ENCODE data around the gene TRAF3IP3. TPM values are rescaled to one million over a fixed set of nuclear protein-coding genes. Genes with fewer than 3 reads are reported as not detected.

TRAF3IP3 gene
- polyA plus RNA-seq, 2 of the 4 experiments (the other 2 are of a cell fraction) = not detected

DNA sequence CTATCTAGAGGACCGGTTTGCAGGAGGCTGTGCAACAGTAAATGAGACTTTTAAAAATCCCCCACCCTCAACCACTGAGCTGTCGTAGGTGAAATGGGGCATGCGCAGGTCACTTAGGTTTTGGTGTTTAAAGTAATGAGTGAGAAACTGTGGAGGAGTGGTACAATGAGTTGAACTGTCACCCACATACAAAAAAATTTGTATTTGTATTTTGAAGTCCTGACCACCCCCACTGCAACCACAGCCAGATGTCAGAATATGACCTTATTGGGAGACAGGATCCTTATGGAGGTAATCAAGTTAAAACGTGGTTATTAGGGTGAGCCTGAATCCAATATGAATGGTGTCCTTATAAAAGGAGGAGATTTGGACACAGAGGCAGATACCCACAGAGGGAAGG, 51.7 kb downstream of the TRAF3IP3 start:
- POLR2A ChIA-PET = interaction anchor here (0.6 to 1.5 kb wide), 4 partner anchors 16 to 47 kb away, joined by 3 to 6 read pairs (median 4); partner anchors contain the start of genes C1orf74 and UTP25
- no peak overlapping the region for H3K27ac ChIP-seq
- H3K4me2 ChIP-seq = peak overlapping the region; percentile 12; the same call in 1 of the 3 replicates
- CTCF ChIA-PET = interaction anchor here (0.7 to 1.9 kb wide), 4 partner anchors 15 to 499 kb away, joined by 3 to 19 read pairs (median 3); partner anchors contain the start of gene UTP25
- TF ChIP-seq FOSB (CRISPR knock-in tag; IDR thresholded peaks at IDR 0.05) (no peak), KDM5A (IDR thresholded peaks at IDR 0.05) (no peak), ESRRA (IDR thresholded peaks at IDR 0.05; ENCODE audit: borderline replicate concordance, low read length) (no peak), RFX5 (IDR thresholded peaks at IDR 0.05) (no peak), NR3C1 (IDR thresholded peaks at IDR 0.05) (no peak), PHF8 (IDR thresholded peaks at IDR 0.05; ENCODE audit: borderline replicate concordance, low read depth) (no peak), CEBPB (IDR thresholded peaks at IDR 0.05) (no peak), TFCP2L1 (CRISPR knock-in tag; IDR thresholded peaks at IDR 0.05) (no peak), POLR2A (IDR thresholded peaks at IDR 0.05; ENCODE audit: low read length) (no peak), FOSL2 (IDR thresholded peaks at IDR 0.05) (no peak), FOSL2 (CRISPR knock-in tag; IDR thresholded peaks at IDR 0.05) (no peak), MAFK (IDR thresholded peaks at IDR 0.05; ENCODE audit: partially characterized antibody) (no peak)
- TF ChIP-seq, protein P1, sequence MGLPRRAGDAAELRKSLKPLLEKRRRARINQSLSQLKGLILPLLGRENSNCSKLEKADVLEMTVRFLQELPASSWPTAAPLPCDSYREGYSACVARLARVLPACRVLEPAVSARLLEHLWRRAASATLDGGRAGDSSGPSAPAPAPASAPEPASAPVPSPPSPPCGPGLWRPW (IDR thresholded peaks at IDR 0.05) = no peak
- TF ChIP-seq, protein P2, sequence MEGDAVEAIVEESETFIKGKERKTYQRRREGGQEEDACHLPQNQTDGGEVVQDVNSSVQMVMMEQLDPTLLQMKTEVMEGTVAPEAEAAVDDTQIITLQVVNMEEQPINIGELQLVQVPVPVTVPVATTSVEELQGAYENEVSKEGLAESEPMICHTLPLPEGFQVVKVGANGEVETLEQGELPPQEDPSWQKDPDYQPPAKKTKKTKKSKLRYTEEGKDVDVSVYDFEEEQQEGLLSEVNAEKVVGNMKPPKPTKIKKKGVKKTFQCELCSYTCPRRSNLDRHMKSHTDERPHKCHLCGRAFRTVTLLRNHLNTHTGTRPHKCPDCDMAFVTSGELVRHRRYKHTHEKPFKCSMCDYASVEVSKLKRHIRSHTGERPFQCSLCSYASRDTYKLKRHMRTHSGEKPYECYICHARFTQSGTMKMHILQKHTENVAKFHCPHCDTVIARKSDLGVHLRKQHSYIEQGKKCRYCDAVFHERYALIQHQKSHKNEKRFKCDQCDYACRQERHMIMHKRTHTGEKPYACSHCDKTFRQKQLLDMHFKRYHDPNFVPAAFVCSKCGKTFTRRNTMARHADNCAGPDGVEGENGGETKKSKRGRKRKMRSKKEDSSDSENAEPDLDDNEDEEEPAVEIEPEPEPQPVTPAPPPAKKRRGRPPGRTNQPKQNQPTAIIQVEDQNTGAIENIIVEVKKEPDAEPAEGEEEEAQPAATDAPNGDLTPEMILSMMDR (IDR thresholded peaks at IDR 0.05) = no peak
- TF ChIP-seq, protein P3, sequence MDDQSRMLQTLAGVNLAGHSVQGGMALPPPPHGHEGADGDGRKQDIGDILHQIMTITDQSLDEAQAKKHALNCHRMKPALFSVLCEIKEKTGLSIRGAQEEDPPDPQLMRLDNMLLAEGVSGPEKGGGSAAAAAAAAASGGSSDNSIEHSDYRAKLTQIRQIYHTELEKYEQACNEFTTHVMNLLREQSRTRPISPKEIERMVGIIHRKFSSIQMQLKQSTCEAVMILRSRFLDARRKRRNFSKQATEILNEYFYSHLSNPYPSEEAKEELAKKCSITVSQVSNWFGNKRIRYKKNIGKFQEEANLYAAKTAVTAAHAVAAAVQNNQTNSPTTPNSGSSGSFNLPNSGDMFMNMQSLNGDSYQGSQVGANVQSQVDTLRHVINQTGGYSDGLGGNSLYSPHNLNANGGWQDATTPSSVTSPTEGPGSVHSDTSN (IDR thresholded peaks at IDR 0.05) = no peak
- no peaks in the 10 kb centered on the region for H3K9me3 ChIP-seq
- DNase-seq (ENCODE audit: low read depth in 1 of 2, low spot score in 1 of 2) = no peak
- no peak for FAIRE-seq
- no peak for ATAC-seq
- WGBS (ENCODE audit: missing lambda C conversion rate) = 76% methylated on average over 4 of the region's 4 CpGs
- H3K4me1 ChIP-seq = peaks cover 10% of the 10 kb centered on the region
- no peak overlapping the region for H3K4me3 ChIP-seq

DNA sequence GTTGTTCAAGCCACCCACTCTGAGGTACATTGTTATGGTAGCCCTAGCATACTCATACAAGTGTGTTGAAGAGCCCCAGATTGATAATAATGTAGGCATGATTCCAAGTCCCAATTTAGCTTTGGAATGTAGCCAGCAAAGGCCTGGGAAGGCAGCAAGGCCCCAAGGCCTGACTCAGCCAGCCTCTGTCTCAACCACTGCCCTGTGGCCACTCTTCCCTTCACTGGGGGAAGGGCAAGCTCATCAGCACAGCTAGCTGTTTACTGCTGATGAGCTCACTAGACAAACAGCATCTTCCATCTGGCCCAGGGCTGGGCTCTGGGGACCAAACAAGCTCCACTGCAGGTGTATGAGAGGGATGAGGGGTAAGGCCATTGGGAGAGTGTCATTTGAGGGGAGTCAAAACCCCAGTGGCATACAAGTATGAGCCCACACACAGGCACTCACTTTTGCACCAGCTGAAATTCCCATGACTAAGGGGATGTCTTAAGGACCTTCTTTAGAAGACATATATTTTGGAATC, 52.3 kb downstream of the TRAF3IP3 start:
- H3K4me3 ChIP-seq = no peak overlapping the region
- ATAC-seq = peak; percentile 67 to 75
- H3K4me2 ChIP-seq = peak overlapping the region; percentile 12; the same call in 2 of the 3 replicates
- H3K9me3 ChIP-seq = no peaks in the 10 kb centered on the region
- H3K4me1 ChIP-seq = peaks cover 10% of the 10 kb centered on the region
- CTCF ChIA-PET = interaction anchor here (0.7 to 1.9 kb wide), 4 partner anchors 14 to 498 kb away, joined by 3 to 19 read pairs (median 3); partner anchors contain the start of gene UTP25
- DNase-seq (ENCODE audit: low read depth in 1 of 2, low spot score in 1 of 2) = peak in 1 of 2 experiments; percentile 70
- TF ChIP-seq ZC3H11A (IDR thresholded peaks at IDR 0.05) (no peak), FOSL2 (IDR thresholded peaks at IDR 0.05) (no peak), FOSL2 (CRISPR knock-in tag; IDR thresholded peaks at IDR 0.05) (peak; percentile 25; the same call in 1 of the 2 replicates)
- no peak for FAIRE-seq
- POLR2A ChIA-PET = interaction anchor here (0.6 to 1.5 kb wide), 4 partner anchors 15 to 48 kb away, joined by 3 to 6 read pairs (median 4); partner anchors contain the start of genes C1orf74 and UTP25
- no peak overlapping the region for H3K27ac ChIP-seq

DNA sequence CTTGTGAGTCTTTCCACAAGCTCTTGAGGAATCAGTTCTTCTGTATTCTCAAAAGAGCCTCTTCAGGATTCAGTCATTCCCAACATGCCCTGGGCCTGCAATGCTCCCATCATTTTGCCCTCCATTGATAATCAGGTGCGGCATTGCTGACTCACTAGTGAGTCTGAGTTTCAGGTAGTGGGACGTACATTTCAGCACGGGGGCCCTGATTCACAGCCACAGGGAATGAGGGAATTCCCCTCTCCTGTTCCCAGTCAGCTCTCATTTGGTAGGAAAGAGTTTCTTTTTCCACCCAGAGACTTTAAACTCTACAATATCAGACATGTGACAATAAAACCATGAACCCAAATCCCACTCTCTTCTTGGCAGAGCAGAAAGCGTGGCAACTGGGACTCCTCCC, 53.8 kb downstream of the TRAF3IP3 start:
- POLR2A ChIA-PET = no interaction called here
- WGBS (ENCODE audit: missing lambda C conversion rate) = 57% methylated on average over 4 of the region's 4 CpGs
- H3K4me1 ChIP-seq = peaks cover 10% of the 10 kb centered on the region
- H3K4me3 ChIP-seq = no peak overlapping the region
- DNase-seq (ENCODE audit: low read depth in 1 of 2, low spot score in 1 of 2) = no peak
- no peak for TF ChIP-seq RAD21 (conservative IDR thresholded peaks at IDR 0.05 in 1 of 2, IDR thresholded peaks at IDR 0.05 in 1 of 2)
- TF ChIP-seq CBX2 (IDR thresholded peaks at IDR 0.05; ENCODE audit: borderline replicate concordance, low read depth) = no peak
- TF ChIP-seq RFX5 (IDR thresholded peaks at IDR 0.05) = no peak
- TF ChIP-seq, protein P4, sequence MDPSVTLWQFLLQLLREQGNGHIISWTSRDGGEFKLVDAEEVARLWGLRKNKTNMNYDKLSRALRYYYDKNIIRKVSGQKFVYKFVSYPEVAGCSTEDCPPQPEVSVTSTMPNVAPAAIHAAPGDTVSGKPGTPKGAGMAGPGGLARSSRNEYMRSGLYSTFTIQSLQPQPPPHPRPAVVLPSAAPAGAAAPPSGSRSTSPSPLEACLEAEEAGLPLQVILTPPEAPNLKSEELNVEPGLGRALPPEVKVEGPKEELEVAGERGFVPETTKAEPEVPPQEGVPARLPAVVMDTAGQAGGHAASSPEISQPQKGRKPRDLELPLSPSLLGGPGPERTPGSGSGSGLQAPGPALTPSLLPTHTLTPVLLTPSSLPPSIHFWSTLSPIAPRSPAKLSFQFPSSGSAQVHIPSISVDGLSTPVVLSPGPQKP (IDR thresholded peaks at IDR 0.05; ENCODE audit: low read depth, low read length) = no peak
- no peak for TF ChIP-seq MAZ (IDR thresholded peaks at IDR 0.05; ENCODE audit: borderline replicate concordance, low read depth, low read length)
- TF ChIP-seq, protein P5, sequence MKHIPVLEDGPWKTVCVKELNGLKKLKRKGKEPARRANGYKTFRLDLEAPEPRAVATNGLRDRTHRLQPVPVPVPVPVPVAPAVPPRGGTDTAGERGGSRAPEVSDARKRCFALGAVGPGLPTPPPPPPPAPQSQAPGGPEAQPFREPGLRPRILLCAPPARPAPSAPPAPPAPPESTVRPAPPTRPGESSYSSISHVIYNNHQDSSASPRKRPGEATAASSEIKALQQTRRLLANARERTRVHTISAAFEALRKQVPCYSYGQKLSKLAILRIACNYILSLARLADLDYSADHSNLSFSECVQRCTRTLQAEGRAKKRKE (CRISPR knock-in tag; IDR thresholded peaks at IDR 0.05; ENCODE audit: low read depth) = no peak
- CTCF ChIA-PET = interaction anchor here (1.1 to 7.1 kb wide), 2 partner anchors 13 to 18 kb away, joined by 3 to 62 read pairs; no protein-coding TSS in a partner anchor
- FAIRE-seq = no peak
- H3K9me3 ChIP-seq = no peaks in the 10 kb centered on the region
- no peak overlapping the region for H3K27ac ChIP-seq
- no peak overlapping the region for H3K4me2 ChIP-seq
- no peak for ATAC-seq

Data from A549 (cell line).